B cell (primary cell): ENCODE measurements around the gene CHD5. TPM values are rescaled to one million over a fixed set of nuclear protein-coding genes. Genes with fewer than 3 reads are reported as not detected.

ENCODE experiments used
- ATAC-seq: fragments of 200-7000 bp; cut with Tn5 transposase; one replicate; pipeline ENCODE4 v1.10.0; 2021; ENCODE audit warnings: low read depth, mild to moderate bottlenecking, moderate number of reproducible peaks, moderate library complexity
- CTCF ChIA-PET: fragments of 350-600 bp; sonication (Branson Sonifier 250); formaldehyde crosslinking; loops from one replicate; lab custom pipeline; 2021; ENCODE audit warnings: antibody characterized with exemption, inconsistent platforms; lab: Charles Lee
- POLR2A ChIA-PET: fragments of 350-600 bp; sonication (Branson Sonifier 250); formaldehyde crosslinking; loops from one replicate; lab custom pipeline; 2021; ENCODE audit warnings: antibody characterized with exemption; lab: Charles Lee
- DNase-seq: peaks from one replicate; pipeline ENCODE4 v3.0.0; 2013
- H2AFZ ChIP-seq: 2 replicates; pipeline ENCODE4 v1.6.1; 2012; ENCODE audit warnings: mild to moderate bottlenecking, low read depth, low read length; ENCODE audit not compliant: insufficient read depth, poor library complexity, severe bottlenecking
- H3K27ac ChIP-seq, 2 donors: 1 replicate in 1 of 2; 2 replicates in 1 of 2; pipeline ENCODE4 v1.5.1; 2012 to 2013; ENCODE audit warnings: low read length in 2 of 2, mild to moderate bottlenecking in 2 of 2, moderate library complexity in 1 of 2
- H3K27me3 ChIP-seq, 4 experiments: fragments of 200-600 bp in 1 of 4; sonication (generic) in 1 of 4; replicated peaks in 1 of 4; 1 replicate in 2 of 4; 2 replicates in 2 of 4; pipeline versions ENCODE4 v1.6.1 to v1.7.0; 2013 to 2016; ENCODE audit warnings: low read length in 3 of 4, mild to moderate bottlenecking in 2 of 4, mixed read lengths in 1 of 4, moderate library complexity in 1 of 4; ENCODE audit not compliant: insufficient read depth in 4 of 4, control insufficient read depth in 3 of 4; ENCODE audit errors: control extremely low read depth in 1 of 4
- H3K36me3 ChIP-seq, 2 experiments: replicated peaks in 1 of 2; 1 replicate in 1 of 2; 2 replicates in 1 of 2; pipeline versions ENCODE4 v1.6.1 to v1.7.1; 2013; ENCODE audit warnings: low read length in 1 of 2; ENCODE audit not compliant: insufficient read depth in 2 of 2, control insufficient read depth in 1 of 2; ENCODE audit errors: control extremely low read depth in 1 of 2, extremely low read depth in 1 of 2
- H3K4me1 ChIP-seq, 2 donors: fragments of 200-600 bp in 1 of 2; sonication (generic) in 1 of 2; 1 replicate in 1 of 2; 2 replicates in 1 of 2; pipeline versions ENCODE4 v1.5.1 to v1.6.1; 2013 to 2017; ENCODE audit warnings: low read length in 2 of 2; ENCODE audit not compliant: control insufficient read depth in 2 of 2, insufficient read depth in 2 of 2
- H3K4me2 ChIP-seq: replicated peaks from 2 replicates; pipeline ENCODE3; 2012; ENCODE audit warnings: mild to moderate bottlenecking, low read depth, low read length; ENCODE audit not compliant: poor library complexity, severe bottlenecking
- H3K4me3 ChIP-seq, 5 experiments: fragments of 200-600 bp in 1 of 5; sonication (generic) in 1 of 5; 1 replicate in 3 of 5; 2 replicates in 2 of 5; pipeline versions ENCODE4 v1.5.1 to v1.7.0; 2011 to 2016; ENCODE audit warnings: low read length in 4 of 5, mild to moderate bottlenecking in 4 of 5, low read depth in 2 of 5, control low read depth in 1 of 5, moderate library complexity in 1 of 5; ENCODE audit not compliant: insufficient read depth in 1 of 5; ENCODE audit errors: control extremely low read depth in 1 of 5, extremely low read depth in 1 of 5
- H3K79me2 ChIP-seq: fragments of 200-600 bp; sonication (generic); one replicate; pipeline ENCODE4 v1.6.0; 2016; ENCODE audit warnings: low read length; ENCODE audit not compliant: control insufficient read depth, insufficient read depth
- H3K9ac ChIP-seq: fragments of 200-600 bp; sonication (generic); 2 replicates; pipeline ENCODE4 v1.6.1; 2017; ENCODE audit warnings: mild to moderate bottlenecking, low read length, moderate library complexity
- H3K9me3 ChIP-seq, 3 donors: one replicate each; pipeline versions ENCODE4 v1.6.1 to v1.7.1; 2013; ENCODE audit warnings: low read length in 2 of 3; ENCODE audit not compliant: control insufficient read depth in 2 of 3, insufficient read depth in 1 of 3; ENCODE audit errors: control extremely low read depth in 1 of 3
- H4K20me1 ChIP-seq: 2 replicates; pipeline ENCODE4 v1.6.0; 2012; ENCODE audit warnings: mild to moderate bottlenecking, low read length; ENCODE audit not compliant: insufficient read depth, control insufficient read depth, poor library complexity, severe bottlenecking
- H3K27ac Mint-ChIP-seq: one replicate; pipeline ENCODE4 v1.8.0; 2021; ENCODE audit warnings: mixed read lengths
- H3K27me3 Mint-ChIP-seq: one replicate; pipeline ENCODE4 v1.8.0; 2021; ENCODE audit warnings: mixed read lengths
- H3K4me1 Mint-ChIP-seq: one replicate; pipeline ENCODE4 v1.8.0; 2021; ENCODE audit warnings: mixed read lengths
- H3K4me3 Mint-ChIP-seq: one replicate; pipeline ENCODE4 v1.8.0; 2021; ENCODE audit warnings: mixed read lengths
- H3K9me3 Mint-ChIP-seq: one replicate; pipeline ENCODE4 v1.8.0; 2022; ENCODE audit warnings: mixed read lengths; ENCODE audit not compliant: insufficient read depth
- EZH2 ChIP-seq: IDR thresholded peaks from 2 replicates; pipeline ENCODE4 v1.6.1; 2012; ENCODE audit warnings: borderline replicate concordance, low read depth, mild to moderate bottlenecking, moderate library complexity, low read length; ENCODE audit not compliant: insufficient read depth, poor library complexity, severe bottlenecking
- WGBS: methylation state at CpG from one replicate; pipeline ENCODE4 v1.1.5; 2013; ENCODE audit warnings: missing lambda C conversion rate; ENCODE audit not compliant: insufficient coverage; 5-methylcytosine and 5-hydroxymethylcytosine counted together
- intact Hi-C: fragments of 100-400 bp; cut with micrococcal nuclease; formaldehyde crosslinking; loops from one replicate; pipeline ENCODE4 v1.10.0; 2022
- polyA plus RNA-seq: library from polyadenylated mRNA; depleted of rRNA; stranded (reverse); fragments of >200 nt; gene quantifications from 2 replicates; pipeline ENCODE4 v1.2.3, GENCODE V29; 2012
- total RNA-seq, 2 donors: library from RNA; stranded (reverse); fragments of 120-200 nt in 1 of 2; gene quantifications; 1 replicate in 1 of 2; 2 replicates in 1 of 2; pipeline versions ENCODE4 v1.2.3 to v1.2.4, GENCODE V29; 2013 to 2022
- TF ChIP-seq, protein P1 (sequence below): fragments of 200-600 bp; IDR thresholded peaks from one replicate; pipeline ENCODE4 v1.8.0; 2022; ENCODE audit warnings: antibody characterized with exemption, mild to moderate bottlenecking

The CHD5 gene
- total and polyA plus RNA-seq, 2 donors (not counting 1 experiment from before 2014, with no cell fraction given), result 0.18 to 0.20 TPM

DNA sequence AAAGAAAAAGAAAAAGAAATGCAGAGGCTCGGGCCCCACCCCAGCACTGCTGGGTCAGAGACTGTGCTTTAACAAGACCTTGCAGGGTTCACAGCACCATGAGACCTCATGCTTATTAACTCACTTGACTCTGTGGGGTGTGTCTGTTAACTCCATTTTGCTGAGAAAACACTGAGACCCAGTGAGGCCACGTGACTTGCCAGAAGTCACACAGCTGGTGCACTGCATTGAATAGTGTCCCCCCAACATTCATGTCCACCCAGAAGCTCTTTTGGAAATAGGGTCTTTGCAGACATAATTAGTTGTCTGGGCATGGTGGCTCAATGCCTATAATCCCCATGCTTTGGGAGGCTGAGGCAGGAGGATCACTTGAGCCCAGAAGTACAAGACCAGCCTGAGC lies 39.7 kb downstream of the CHD5 start:
- no peak overlapping the region for H2AFZ ChIP-seq
- H3K4me1 ChIP-seq, result no peaks in the 10 kb centered on the region
- Mint-ChIP-seq H3K9me3 (no peaks in the 10 kb centered on the region), H3K27me3 (peaks cover 8% of the 10 kb centered on the region), H3K4me1 (no peaks in the 10 kb centered on the region), H3K27ac (no peak overlapping the region), H3K4me3 (no peak overlapping the region)
- POLR2A ChIA-PET, result no interaction called here
- 83% methylated on average over 1 of the region's 2 CpGs for WGBS
- no peak for TF ChIP-seq EZH2
- TF ChIP-seq, protein P1, sequence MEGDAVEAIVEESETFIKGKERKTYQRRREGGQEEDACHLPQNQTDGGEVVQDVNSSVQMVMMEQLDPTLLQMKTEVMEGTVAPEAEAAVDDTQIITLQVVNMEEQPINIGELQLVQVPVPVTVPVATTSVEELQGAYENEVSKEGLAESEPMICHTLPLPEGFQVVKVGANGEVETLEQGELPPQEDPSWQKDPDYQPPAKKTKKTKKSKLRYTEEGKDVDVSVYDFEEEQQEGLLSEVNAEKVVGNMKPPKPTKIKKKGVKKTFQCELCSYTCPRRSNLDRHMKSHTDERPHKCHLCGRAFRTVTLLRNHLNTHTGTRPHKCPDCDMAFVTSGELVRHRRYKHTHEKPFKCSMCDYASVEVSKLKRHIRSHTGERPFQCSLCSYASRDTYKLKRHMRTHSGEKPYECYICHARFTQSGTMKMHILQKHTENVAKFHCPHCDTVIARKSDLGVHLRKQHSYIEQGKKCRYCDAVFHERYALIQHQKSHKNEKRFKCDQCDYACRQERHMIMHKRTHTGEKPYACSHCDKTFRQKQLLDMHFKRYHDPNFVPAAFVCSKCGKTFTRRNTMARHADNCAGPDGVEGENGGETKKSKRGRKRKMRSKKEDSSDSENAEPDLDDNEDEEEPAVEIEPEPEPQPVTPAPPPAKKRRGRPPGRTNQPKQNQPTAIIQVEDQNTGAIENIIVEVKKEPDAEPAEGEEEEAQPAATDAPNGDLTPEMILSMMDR, result no peak
- H3K4me3 ChIP-seq, result no peak overlapping the region
- peaks cover 0 to 3% (median 0%) of the 10 kb centered on the region in 3 donors for H3K9me3 ChIP-seq
- H3K79me2 ChIP-seq, result no peaks in the 10 kb centered on the region
- H3K9ac ChIP-seq, result no peak overlapping the region
- intact Hi-C loops, result no loop called here
- DNase-seq (no peak), ATAC-seq (no peak)
- no peak overlapping the region for H3K4me2 ChIP-seq
- H3K36me3 ChIP-seq, result no peaks in the 10 kb centered on the region
- no peaks in the 10 kb centered on the region for H4K20me1 ChIP-seq
- CTCF ChIA-PET, result no interaction called here
- no peak overlapping the region for H3K27ac ChIP-seq
- H3K27me3 ChIP-seq, result no peaks in the 10 kb centered on the region

DNA sequence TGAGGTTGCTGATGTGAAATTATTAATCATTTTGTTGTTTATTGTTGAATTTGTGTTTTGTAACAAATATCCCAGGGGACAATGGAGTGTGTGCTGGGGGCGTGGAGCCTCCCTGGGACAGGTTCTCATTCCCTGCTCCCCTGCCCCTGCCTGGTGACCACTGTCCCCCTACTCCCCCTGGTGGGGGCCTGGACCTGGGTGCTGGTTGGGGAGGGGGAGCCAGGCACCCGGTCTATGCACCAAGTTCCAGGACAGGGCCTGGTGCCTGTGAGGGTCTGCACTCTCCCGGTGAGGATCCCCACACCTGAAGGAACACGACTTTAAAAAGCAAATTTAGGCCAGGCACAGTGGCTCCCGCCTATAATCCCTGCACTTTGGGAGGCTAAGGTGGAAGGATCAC lies 42.4 kb downstream of the CHD5 start:
- no peak overlapping the region for H3K4me3 ChIP-seq
- no peak overlapping the region for H3K4me2 ChIP-seq
- no peak overlapping the region for H2AFZ ChIP-seq
- Mint-ChIP-seq H3K9me3 (no peaks in the 10 kb centered on the region), H3K4me1 (no peaks in the 10 kb centered on the region), H3K4me3 (no peak overlapping the region), H3K27ac (no peak overlapping the region), H3K27me3 (peaks cover 8% of the 10 kb centered on the region)
- ChIA-PET POLR2A (no interaction called here), CTCF (no interaction called here)
- H3K9ac ChIP-seq, result no peak overlapping the region
- 79% methylated on average over 5 of the region's 5 CpGs for WGBS
- no peak for TF ChIP-seq EZH2
- TF ChIP-seq, protein P1, result no peak
- H4K20me1 ChIP-seq, result no peaks in the 10 kb centered on the region
- no peaks in the 10 kb centered on the region for H3K79me2 ChIP-seq
- no peaks in the 10 kb centered on the region for H3K4me1 ChIP-seq
- H3K27ac ChIP-seq, result no peak overlapping the region
- intact Hi-C loops, result no loop called here
- peaks cover 0 to 14% (median 0%) of the 10 kb centered on the region in 3 donors for H3K9me3 ChIP-seq
- H3K36me3 ChIP-seq, result no peaks in the 10 kb centered on the region
- no peak for DNase-seq
- no peaks in the 10 kb centered on the region for H3K27me3 ChIP-seq
- ATAC-seq, result no peak
